Endothelial cell (in vitro differentiated cells): ENCODE measurements around the gene TRABD2B. TPM values are rescaled to one million over a fixed set of nuclear protein-coding genes. Genes with fewer than 3 reads are reported as not detected.

Source experiments
- DNase-seq: peaks from one replicate; pipeline ENCODE4 v3.0.0; 2021; ENCODE audit warnings: low spot score
- H3K27ac Mint-ChIP-seq: one replicate; pipeline ENCODE4 v1.8.0; 2021; ENCODE audit warnings: mixed read lengths, inconsistent platforms; ENCODE audit not compliant: unreplicated experiment
- H3K27me3 Mint-ChIP-seq: one replicate; pipeline ENCODE4 v1.8.0; 2021; ENCODE audit warnings: mild to moderate bottlenecking, moderate library complexity, mixed read lengths, inconsistent platforms; ENCODE audit not compliant: unreplicated experiment
- H3K36me3 Mint-ChIP-seq: one replicate; pipeline ENCODE4 v1.8.0; 2021; ENCODE audit warnings: mild to moderate bottlenecking, low read depth, mixed read lengths, inconsistent platforms; ENCODE audit not compliant: unreplicated experiment
- H3K4me1 Mint-ChIP-seq: one replicate; pipeline ENCODE4 v1.8.0; 2021; ENCODE audit warnings: mild to moderate bottlenecking, mixed read lengths, inconsistent platforms; ENCODE audit not compliant: unreplicated experiment
- H3K4me3 Mint-ChIP-seq: one replicate; pipeline ENCODE4 v1.8.0; 2021; ENCODE audit warnings: mild to moderate bottlenecking, mixed read lengths, inconsistent platforms; ENCODE audit not compliant: unreplicated experiment
- H3K9me3 Mint-ChIP-seq: one replicate; pipeline ENCODE4 v1.8.0; 2021; ENCODE audit warnings: mixed read lengths, inconsistent platforms; ENCODE audit not compliant: unreplicated experiment
- CTCF ChIP-seq: fragments of 200-600 bp; sonication (generic); IDR thresholded peaks from one replicate; pipeline ENCODE4 v1.5.0; 2021; ENCODE audit warnings: antibody characterized with exemption; ENCODE audit not compliant: unreplicated experiment
- total RNA-seq: library from RNA; stranded (reverse); fragmentation: NEBNext Ultra II Directional; extraction: Animal tissue kit (Norgen Biotek cat#: 25700); gene quantifications from one replicate; pipeline ENCODE4 v1.2.1, GENCODE V29; 2021; ENCODE audit not compliant: unreplicated experiment

The TRABD2B gene
- total RNA-seq, 1 donor from 2014 or later = 1.0 TPM

GRCh38 chr1:47742890-47743760, 254.1 kb downstream of the TRABD2B start:
- H3K4me3 Mint-ChIP-seq = no peak overlapping the region
- no peaks in the 10 kb centered on the region for H3K36me3 Mint-ChIP-seq
- peaks cover 4% of the 10 kb centered on the region for H3K27me3 Mint-ChIP-seq
- no peaks in the 10 kb centered on the region for H3K9me3 Mint-ChIP-seq
- DNase-seq = no peak
- no peaks in the 10 kb centered on the region for H3K4me1 Mint-ChIP-seq
- no peak for TF ChIP-seq CTCF
- H3K27ac Mint-ChIP-seq = no peak overlapping the region

GRCh38 chr1:47738560-47739182, 258.5 kb downstream of the TRABD2B start:
- H3K27ac Mint-ChIP-seq = no peak overlapping the region
- no peaks in the 10 kb centered on the region for H3K9me3 Mint-ChIP-seq
- DNase-seq = peak; percentile 79
- no peak overlapping the region for H3K4me3 Mint-ChIP-seq
- peak; percentile 90 for TF ChIP-seq CTCF
- no peaks in the 10 kb centered on the region for H3K4me1 Mint-ChIP-seq
- peaks cover 5% of the 10 kb centered on the region for H3K27me3 Mint-ChIP-seq
- no peaks in the 10 kb centered on the region for H3K36me3 Mint-ChIP-seq

GRCh38 chr1:47732489-47732888, 264.7 kb downstream of the TRABD2B start:
- no peaks in the 10 kb centered on the region for H3K9me3 Mint-ChIP-seq
- H3K27me3 Mint-ChIP-seq = peaks cover 3% of the 10 kb centered on the region

GRCh38 chr1:47731730-47732129, 265.5 kb downstream of the TRABD2B start:
- no peaks in the 10 kb centered on the region for H3K9me3 Mint-ChIP-seq
- H3K27ac Mint-ChIP-seq = no peak overlapping the region
- no peak for DNase-seq
- H3K4me3 Mint-ChIP-seq = no peak overlapping the region
- H3K4me1 Mint-ChIP-seq = no peaks in the 10 kb centered on the region
- peaks cover 2% of the 10 kb centered on the region for H3K27me3 Mint-ChIP-seq
- no peaks in the 10 kb centered on the region for H3K36me3 Mint-ChIP-seq
- no peak for TF ChIP-seq CTCF

More at GRCh38 chr1:47732489-47732888, 264.7 kb downstream of the TRABD2B start:
- H3K36me3 Mint-ChIP-seq = no peaks in the 10 kb centered on the region
- no peak for DNase-seq
- H3K27ac Mint-ChIP-seq = no peak overlapping the region
- no peak overlapping the region for H3K4me3 Mint-ChIP-seq
- no peaks in the 10 kb centered on the region for H3K4me1 Mint-ChIP-seq
- TF ChIP-seq CTCF = no peak

GRCh38 chr1:47729685-47730084, 267.5 kb downstream of the TRABD2B start:
- Mint-ChIP-seq H3K27me3 (peaks cover 5% of the 10 kb centered on the region), H3K4me1 (peaks cover 9% of the 10 kb centered on the region), H3K4me3 (no peak overlapping the region), H3K9me3 (no peaks in the 10 kb centered on the region), H3K27ac (no peak overlapping the region), H3K36me3 (no peaks in the 10 kb centered on the region)
- no peak for DNase-seq
- no peak for TF ChIP-seq CTCF
